ENCODE results near the gene NFATC4. TPM values are rescaled to one million over a fixed set of nuclear protein-coding genes. Genes with fewer than 3 reads are reported as not detected.

Gene NFATC4
- total and polyA plus RNA-seq, 2 of the 4 experiments (the other 2 are of a cell fraction): 15.6 to 35.8 TPM

GRCh38 chr14:24378327-24378726 is 10.3 kb downstream of the NFATC4 start:
- H4K91ac ChIP-seq (ENCODE audit: insufficient read depth, low read depth, low read length): no peak overlapping the region
- no TSS peak for BruUV-seq (replicated peaks)
- WGBS, 2 experiments (ENCODE audit: extremely low coverage in 2 of 2, insufficient read length in 1 of 2): no CpG with 5 or more reads among the region's 3 CpGs
- H4K5ac ChIP-seq (ENCODE audit: low read depth, low read length): no peak overlapping the region
- POLR2A ChIA-PET (ENCODE audit: unreplicated experiment): no interaction called here
- ATAC-seq (ENCODE audit: low read depth) (no peak), DNase-seq (no peak)
- H2AK5ac ChIP-seq (ENCODE audit: low read depth, low read length): no peak overlapping the region
- no peak overlapping the region for H4K8ac ChIP-seq (ENCODE audit: low read depth in 2 of 2, low read length in 2 of 2)
- H3K4ac ChIP-seq (ENCODE audit: low read depth, low read length): no peak overlapping the region
- H3K4me1 ChIP-seq (ENCODE audit: control insufficient read depth, insufficient read depth, low read length): no peaks in the 10 kb centered on the region
- no peak overlapping the region for H3K23ac ChIP-seq (ENCODE audit: low read depth, low read length)
- H2BK15ac ChIP-seq (ENCODE audit: low read depth, low read length): no peak overlapping the region
- no peak overlapping the region for H2BK20ac ChIP-seq (ENCODE audit: low read depth, low read length)
- H2BK120ac ChIP-seq (ENCODE audit: low read depth, low read length): no peak overlapping the region
- CTCF ChIA-PET: interaction anchor here (1.0 kb wide), 1 partner anchor 53 kb away, joined by 3 read pairs; no protein-coding TSS in a partner anchor
- no peak overlapping the region for H3K14ac ChIP-seq (replicated peaks; ENCODE audit: low read depth, low read length)
- H3K36me3 ChIP-seq (ENCODE audit: control insufficient read depth, insufficient read depth, low read length): peaks cover 49% of the 10 kb centered on the region
- no peak overlapping the region for H2BK5ac ChIP-seq (ENCODE audit: low read depth, low read length, poor library complexity, severe bottlenecking)
- intact Hi-C loops (cut with micrococcal nuclease): no loop called here
- in situ Hi-C loops (cut with MboI; ENCODE audit: low sequenced_read_pairs): no loop called here
- H3K79me1 ChIP-seq (ENCODE audit: low read depth in 1 of 2, low read length in 2 of 2): peaks cover 0 to 3% of the 10 kb centered on the region in 2 experiments; a peak in 1 of 4 replicates
- no peak overlapping the region for H3K4me2 ChIP-seq (ENCODE audit: low read depth, low read length)
- dilution Hi-C loops (cut with HindIII; ENCODE audit: low sequenced_read_pairs, unreplicated experiment): no loop called here
- no peaks in the 10 kb centered on the region for H3K9me3 ChIP-seq (ENCODE audit: control insufficient read depth, insufficient read depth, low read length)
- H3K27ac ChIP-seq (ENCODE audit: insufficient read depth, low read length): no peak overlapping the region
- H3K4me3 ChIP-seq (ENCODE audit: insufficient read depth, low read depth, low read length): no peak overlapping the region
- H3K9me1 ChIP-seq (ENCODE audit: insufficient read depth, low read length): peaks cover 4% of the 10 kb centered on the region
- H2AFZ ChIP-seq (replicated peaks; ENCODE audit: low read length, poor library complexity): no peak overlapping the region
- no peak overlapping the region for H3K56ac ChIP-seq (ENCODE audit: extremely low read depth, insufficient read depth, low read length)
- TF ChIP-seq POLR2A (IDR thresholded peaks at IDR 0.05; ENCODE audit: low read depth, low read length): no peak
- TF ChIP-seq MXI1 (IDR thresholded peaks at IDR 0.05; ENCODE audit: borderline replicate concordance, low read depth, low read length): no peak
- TF ChIP-seq MAZ (IDR thresholded peaks at IDR 0.05; ENCODE audit: borderline replicate concordance, low read depth, low read length): no peak
- no peak for TF ChIP-seq CHD1 (IDR thresholded peaks at IDR 0.05; ENCODE audit: low read depth, low read length)
- TF ChIP-seq ELK1 (IDR thresholded peaks at IDR 0.05; ENCODE audit: borderline replicate concordance, low read depth, low read length): no peak
- TF ChIP-seq MAFK (IDR thresholded peaks at IDR 0.05; ENCODE audit: low read depth, low read length): no peak
- no peak for TF ChIP-seq RAD21 (IDR thresholded peaks at IDR 0.05; ENCODE audit: low read length)
- no peak for TF ChIP-seq RFX5 (IDR thresholded peaks at IDR 0.05; ENCODE audit: low read depth, low read length)
- TF ChIP-seq FOS (IDR thresholded peaks at IDR 0.05; ENCODE audit: low read depth, low read length): no peak
- no peak for TF ChIP-seq BHLHE40 (IDR thresholded peaks at IDR 0.05; ENCODE audit: low read depth, low read length)
- no peak for TF ChIP-seq RCOR1 (IDR thresholded peaks at IDR 0.05; ENCODE audit: insufficient replicate concordance, low read length)
- TF ChIP-seq, protein P1, sequence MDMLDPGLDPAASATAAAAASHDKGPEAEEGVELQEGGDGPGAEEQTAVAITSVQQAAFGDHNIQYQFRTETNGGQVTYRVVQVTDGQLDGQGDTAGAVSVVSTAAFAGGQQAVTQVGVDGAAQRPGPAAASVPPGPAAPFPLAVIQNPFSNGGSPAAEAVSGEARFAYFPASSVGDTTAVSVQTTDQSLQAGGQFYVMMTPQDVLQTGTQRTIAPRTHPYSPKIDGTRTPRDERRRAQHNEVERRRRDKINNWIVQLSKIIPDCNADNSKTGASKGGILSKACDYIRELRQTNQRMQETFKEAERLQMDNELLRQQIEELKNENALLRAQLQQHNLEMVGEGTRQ (IDR thresholded peaks at IDR 0.05; ENCODE audit: low read depth, low read length): no peak
- no peak for TF ChIP-seq CTCF (conservative IDR thresholded peaks at IDR 0.05; ENCODE audit: low read depth, low read length)
- no peak for TF ChIP-seq CEBPB (IDR thresholded peaks at IDR 0.05; ENCODE audit: low read depth, low read length)
- TF ChIP-seq NFE2L2 (IDR thresholded peaks at IDR 0.05; ENCODE audit: low read depth, low read length): no peak
- TF ChIP-seq SMC3 (IDR thresholded peaks at IDR 0.05; ENCODE audit: low read depth, low read length): no peak
- no peak overlapping the region for H2AK9ac ChIP-seq (replicated peaks; ENCODE audit: low read depth, low read length, poor library complexity)
- no peak overlapping the region for H3K18ac ChIP-seq (ENCODE audit: low read depth, low read length)
- 0 out of 2 replicates have a peak, but pooled peaks cover 3% of the 10 kb centered on the region for H4K20me1 ChIP-seq (ENCODE audit: insufficient read depth, low read length)
- H3K27me3 ChIP-seq (ENCODE audit: control insufficient read depth, insufficient read depth, low read length): no peaks in the 10 kb centered on the region
- no peak overlapping the region for H3K9ac ChIP-seq (ENCODE audit: low read depth, low read length)

All from IMR-90 (cell line).